Cardiac fibroblast (primary cell): ENCODE measurements around the gene ONECUT3.

Source experiments
- DNase-seq, 2 donors: peaks; one replicate each; pipeline versions ENCODE4 v3.0.0 to v3.0.0-alpha.2; 2010; ENCODE audit warnings: low read depth in 2 of 2
- H3K4me3 ChIP-seq, 2 donors: replicated peaks in 1 of 2; 1 replicate in 1 of 2; 2 replicates in 1 of 2; pipeline ENCODE4 v1.5.1; 2011; ENCODE audit warnings: low read depth in 2 of 2, low read length in 2 of 2, mild to moderate bottlenecking in 2 of 2, moderate library complexity in 1 of 2
- CTCF ChIP-seq: IDR thresholded peaks from one replicate; pipeline ENCODE4 v1.5.1; 2011; ENCODE audit warnings: low read depth, mild to moderate bottlenecking, low read length, inconsistent platforms

Gene ONECUT3

DNA sequence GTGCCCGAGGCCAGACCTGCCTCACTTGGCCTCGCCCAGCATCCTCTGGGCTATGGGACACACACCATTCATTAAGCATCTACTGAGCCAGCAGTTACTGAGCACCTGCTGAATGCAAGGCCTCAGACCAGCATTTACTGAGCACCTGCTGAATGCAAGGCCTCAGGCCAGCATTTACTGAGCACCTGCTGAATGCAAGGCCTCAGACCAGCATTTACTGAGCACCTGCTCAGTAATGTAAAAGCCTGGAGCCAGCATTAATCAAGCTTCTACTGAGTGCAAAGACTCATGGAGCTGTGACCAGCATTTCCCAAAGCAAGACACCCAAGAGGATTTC is 55.1 kb downstream of the ONECUT3 start:
- no peak for TF ChIP-seq CTCF
- DNase-seq: no peak
- H3K4me3 ChIP-seq: no peak overlapping the region

GRCh38 chr19:1809678-1810077 is 56.4 kb downstream of the ONECUT3 start:
- H3K4me3 ChIP-seq: no peak overlapping the region
- no peak for TF ChIP-seq CTCF
- DNase-seq: no peak

DNA sequence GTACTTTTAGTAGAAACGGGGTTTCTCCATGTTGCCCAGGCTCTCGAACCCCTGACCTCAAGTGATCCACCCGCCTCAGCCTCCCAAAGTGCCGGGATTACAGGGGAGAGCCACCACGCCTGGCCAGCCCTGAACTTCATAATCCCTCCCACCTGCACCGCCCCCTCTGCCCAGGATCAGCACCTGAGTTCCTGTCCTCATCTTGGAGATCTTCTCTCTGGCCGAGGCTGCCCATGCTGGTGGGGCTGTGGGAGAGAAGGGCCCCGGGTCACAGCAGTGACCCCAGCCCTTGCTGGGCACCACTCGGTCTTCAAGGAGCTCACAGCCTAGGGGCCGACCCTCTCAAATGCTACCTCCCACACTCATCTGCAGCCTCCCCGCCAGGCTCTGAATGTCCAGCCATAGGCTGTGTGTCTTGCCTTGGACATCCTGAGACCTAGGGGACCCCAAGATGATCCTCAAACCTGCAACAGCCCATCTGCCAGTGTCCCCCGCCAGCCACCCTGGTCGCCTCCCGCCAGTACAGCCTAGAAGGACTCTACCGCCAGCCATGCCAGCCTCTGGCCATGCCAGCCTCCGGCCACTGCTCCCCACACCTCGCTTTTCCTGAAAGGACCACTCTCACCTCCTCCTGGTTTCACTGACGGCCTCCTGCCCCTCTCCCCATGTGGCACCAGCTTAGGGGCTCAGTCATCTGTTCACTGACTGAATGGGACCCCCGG is 57.3 kb downstream of the ONECUT3 start:
- no peak overlapping the region for H3K4me3 ChIP-seq
- DNase-seq: no peak
- no peak for TF ChIP-seq CTCF

DNA sequence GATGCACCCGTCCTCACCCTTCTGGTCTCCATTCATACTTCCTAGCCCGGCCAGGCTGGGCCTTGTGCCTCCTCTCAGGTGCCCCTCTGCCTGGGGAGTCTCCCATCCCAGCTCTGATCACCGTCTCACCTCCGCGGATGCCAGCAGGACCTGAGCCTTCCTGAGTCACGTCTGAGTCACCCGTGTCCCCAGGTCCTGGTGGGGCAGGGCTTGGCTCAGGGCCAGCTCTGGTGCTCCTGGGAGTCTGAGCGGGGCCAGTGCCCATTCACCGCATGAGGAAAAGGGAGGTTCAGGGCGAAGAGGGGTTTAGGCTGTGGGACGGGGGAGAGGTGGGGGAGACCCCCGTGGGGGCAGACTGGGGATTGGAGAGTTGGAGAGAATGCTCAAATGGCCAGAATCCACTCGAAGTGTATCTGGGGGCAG is 58.2 kb downstream of the ONECUT3 start:
- DNase-seq: peak; percentile 24 to 75
- no peak for TF ChIP-seq CTCF
- peak overlapping the region; percentile 42 to 59 for H3K4me3 ChIP-seq

GRCh38 chr19:1811942-1812425 is 58.7 kb downstream of the ONECUT3 start, which contains the start of gene ATP8B3:
Gene ATP8B3, minus strand, starts transcription at chr19:1812276. Its CDS starts 540 bp downstream, at chr19:1811736.
- TF ChIP-seq CTCF: no peak
- DNase-seq: no peak
- H3K4me3 ChIP-seq: peak within 1 kb of the TSS; percentile 53 to 59

GRCh38 chr19:1812426-1813191 is 59.3 kb downstream of the ONECUT3 start:
- peak; percentile 60 for TF ChIP-seq CTCF
- H3K4me3 ChIP-seq: peak overlapping the region; percentile 53 to 58
- DNase-seq: peak; percentile 93 to 96
